Measurements from ENCODE around the gene LCN15.
"Not testable (repeated sequence)": the region's sequence is repeated elsewhere in the genome, so short reads cannot be mapped to it uniquely, and the experiment has no call there.

The LCN15 gene

DNA sequence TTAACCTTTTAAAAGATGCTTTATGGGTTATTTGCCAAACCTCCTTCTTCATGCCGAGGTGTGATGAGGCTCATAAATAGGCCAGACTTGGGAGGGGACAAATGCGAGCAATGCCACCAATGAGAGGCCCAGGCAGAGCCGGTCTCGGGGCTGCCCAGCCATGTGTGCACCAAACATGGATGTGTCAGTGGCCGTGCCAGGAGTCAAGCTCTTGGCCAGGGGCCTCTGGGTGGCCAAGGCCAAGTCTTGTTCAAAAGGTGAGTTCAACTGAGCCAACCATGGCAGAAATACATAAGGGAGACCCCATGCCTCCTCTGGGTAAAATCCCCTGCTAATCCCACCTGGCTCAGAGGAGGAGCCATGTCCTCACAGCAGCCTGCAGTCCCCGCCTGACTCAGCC is 10.9 kb upstream of the LCN15 start:
- Histone ChIP-seq H3K27ac (ENCODE audit: low read depth in 2 of 2, low read length in 2 of 2) (no peak overlapping the region), H3K36me3 (ENCODE audit: control insufficient read depth in 2 of 2, insufficient read depth in 2 of 2, low read length in 2 of 2) (no peaks in the 10 kb centered on the region), H3K4me3 (ENCODE audit: low read length in 2 of 2) (no peak overlapping the region), H3K9me3 (ENCODE audit: control insufficient read depth in 2 of 2, low read length in 2 of 2) (peaks cover 3% of the 10 kb centered on the region in 2 donors), H3K9ac (ENCODE audit: low read depth in 1 of 2, low read length in 2 of 2) (no peak overlapping the region), H3K27me3 (ENCODE audit: control insufficient read depth in 2 of 2, insufficient read depth in 2 of 2, low read length in 2 of 2) (no peaks in the 10 kb centered on the region), H3K4me1 (ENCODE audit: control insufficient read depth in 2 of 2, insufficient read depth in 2 of 2, low read length in 2 of 2) (peaks cover 12 to 23% of the 10 kb centered on the region in 2 donors)

DNA sequence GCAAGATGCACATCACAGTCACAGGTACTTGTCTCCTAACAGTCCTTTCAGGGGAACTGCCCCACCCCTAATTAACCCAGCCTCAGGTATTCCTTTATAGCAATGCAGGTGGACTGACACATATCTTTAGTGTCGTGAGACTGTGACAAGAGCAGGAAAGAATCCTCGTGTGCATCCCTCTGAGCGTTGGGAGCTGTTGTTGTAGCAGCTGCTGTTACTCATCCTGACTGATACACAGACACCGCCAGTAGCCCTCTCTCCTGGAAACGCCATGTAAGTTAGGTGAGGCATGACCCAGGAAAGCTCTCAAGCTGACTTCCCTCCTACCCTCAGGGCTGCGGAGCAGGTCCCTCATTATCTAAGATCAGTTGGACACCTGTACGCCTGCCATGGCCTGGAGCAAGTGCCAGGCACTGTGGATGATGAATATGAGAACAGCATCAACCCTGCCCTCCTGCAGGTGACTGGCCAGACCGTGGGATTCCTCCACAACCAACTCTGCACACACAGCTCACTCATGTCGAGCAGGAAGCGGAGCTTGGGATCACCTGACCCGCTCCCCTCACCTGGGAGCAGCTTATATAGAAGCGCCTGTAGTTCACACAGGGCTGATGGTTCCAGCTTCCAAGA is 10.2 kb upstream of the LCN15 start:
- Histone ChIP-seq H3K9ac (ENCODE audit: low read depth in 1 of 2, low read length in 2 of 2) (no peak overlapping the region), H3K36me3 (ENCODE audit: control insufficient read depth in 2 of 2, insufficient read depth in 2 of 2, low read length in 2 of 2) (no peaks in the 10 kb centered on the region), H3K4me3 (ENCODE audit: low read length in 2 of 2) (no peak overlapping the region), H3K4me1 (ENCODE audit: control insufficient read depth in 2 of 2, insufficient read depth in 2 of 2, low read length in 2 of 2) (peaks cover 12 to 21% of the 10 kb centered on the region in 2 donors), H3K27me3 (ENCODE audit: control insufficient read depth in 2 of 2, insufficient read depth in 2 of 2, low read length in 2 of 2) (no peaks in the 10 kb centered on the region), H3K27ac (ENCODE audit: low read depth in 2 of 2, low read length in 2 of 2) (no peak overlapping the region), H3K9me3 (ENCODE audit: control insufficient read depth in 2 of 2, low read length in 2 of 2) (peaks cover 3% of the 10 kb centered on the region in 2 donors)

DNA sequence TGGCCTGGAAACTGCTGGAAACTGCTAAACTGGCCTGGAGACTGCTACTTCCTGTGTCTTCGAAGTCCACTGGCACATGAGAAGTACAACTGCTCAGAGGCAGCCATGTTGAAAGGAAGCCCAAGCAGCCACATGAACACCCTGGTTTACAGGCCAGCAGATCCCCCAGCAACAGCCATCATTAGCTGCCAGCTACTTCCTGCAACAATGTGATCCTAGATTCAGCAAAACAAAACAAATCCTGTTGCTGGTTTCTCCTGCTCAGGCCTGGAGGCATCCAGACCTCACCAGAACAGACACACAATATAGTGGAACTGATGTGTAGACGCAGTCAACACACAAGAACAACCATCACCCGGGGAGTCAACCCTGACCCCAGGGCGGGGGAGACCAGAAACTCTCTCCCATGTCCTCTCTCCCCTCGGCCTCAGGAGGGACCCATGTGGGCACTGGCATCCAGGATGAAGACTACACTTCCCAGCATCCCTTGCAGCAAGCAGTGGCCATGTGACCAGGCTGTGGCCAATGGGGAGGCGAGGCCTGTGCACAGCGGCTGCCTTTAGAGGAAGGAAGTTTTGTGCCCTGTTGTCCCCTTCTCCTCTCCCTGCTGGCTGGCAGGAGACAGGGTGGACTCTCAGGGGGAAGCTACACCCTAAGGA is 9.2 kb upstream of the LCN15 start:
- Histone ChIP-seq H3K4me3 (ENCODE audit: low read length in 2 of 2) (no peak overlapping the region), H3K27me3 (ENCODE audit: control insufficient read depth in 2 of 2, insufficient read depth in 2 of 2, low read length in 2 of 2) (no peaks in the 10 kb centered on the region), H3K9ac (ENCODE audit: low read depth in 1 of 2, low read length in 2 of 2) (no peak overlapping the region), H3K9me3 (ENCODE audit: control insufficient read depth in 2 of 2, low read length in 2 of 2) (peaks cover 3% of the 10 kb centered on the region in 2 donors), H3K4me1 (ENCODE audit: control insufficient read depth in 2 of 2, insufficient read depth in 2 of 2, low read length in 2 of 2) (peaks cover 12 to 21% of the 10 kb centered on the region in 2 donors), H3K36me3 (ENCODE audit: control insufficient read depth in 2 of 2, insufficient read depth in 2 of 2, low read length in 2 of 2) (no peaks in the 10 kb centered on the region), H3K27ac (ENCODE audit: low read depth in 2 of 2, low read length in 2 of 2) (no peak overlapping the region)

- no peak overlapping the region for H3K4me3 ChIP-seq (ENCODE audit: low read length in 2 of 2)
- no peak overlapping the region for H3K9ac ChIP-seq (ENCODE audit: low read depth in 1 of 2, low read length in 2 of 2)
- H3K27me3 ChIP-seq (ENCODE audit: control insufficient read depth in 2 of 2, insufficient read depth in 2 of 2, low read length in 2 of 2): peaks cover 0 to 4% of the 10 kb centered on the region in 2 donors
Measured at GRCh38 chr9:136771907-136772415, 7.6 kb upstream of the LCN15 start.

DNA sequence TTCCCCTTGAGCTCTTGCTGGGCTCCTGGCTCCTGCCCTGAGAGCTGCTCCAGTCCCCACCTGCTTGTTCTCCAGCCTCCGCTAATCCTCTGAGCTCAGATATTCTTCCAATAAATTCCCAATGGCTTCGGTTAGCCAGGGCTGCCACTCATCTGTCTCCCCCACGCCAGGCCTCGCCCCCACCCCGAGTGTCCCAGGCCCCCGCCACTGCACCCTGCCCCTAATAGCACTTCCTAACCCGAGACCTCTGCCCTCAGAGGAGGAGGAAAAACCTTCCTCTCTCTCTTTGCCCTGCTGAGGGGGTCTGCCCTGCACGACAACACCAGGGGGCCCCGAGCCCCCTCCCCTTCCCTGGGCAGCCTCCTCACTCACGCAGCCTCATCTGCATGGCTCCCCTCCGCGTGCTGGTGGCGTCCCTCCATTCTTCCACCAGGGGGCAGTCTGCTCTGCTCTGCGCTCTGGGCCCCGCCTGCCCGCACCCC is 5.4 kb upstream of the LCN15 start:
- Histone ChIP-seq H3K36me3 (ENCODE audit: control insufficient read depth in 2 of 2, insufficient read depth in 2 of 2, low read length in 2 of 2) (no peaks in the 10 kb centered on the region), H3K27ac (ENCODE audit: low read depth in 2 of 2, low read length in 2 of 2) (no peak overlapping the region), H3K4me3 (ENCODE audit: low read length in 2 of 2) (no peak overlapping the region), H3K9me3 (ENCODE audit: control insufficient read depth in 2 of 2, low read length in 2 of 2) (peaks cover 3% of the 10 kb centered on the region in 2 donors), H3K9ac (ENCODE audit: low read depth in 1 of 2, low read length in 2 of 2) (peak overlapping the region in 1 of 2 donors; percentile 7), H3K27me3 (ENCODE audit: control insufficient read depth in 2 of 2, insufficient read depth in 2 of 2, low read length in 2 of 2) (peaks cover 0 to 4% of the 10 kb centered on the region in 2 donors), H3K4me1 (ENCODE audit: control insufficient read depth in 2 of 2, insufficient read depth in 2 of 2, low read length in 2 of 2) (peaks cover 3 to 16% of the 10 kb centered on the region in 2 donors)

More at GRCh38 chr9:136771907-136772415, 7.6 kb upstream of the LCN15 start:
- H3K4me1 ChIP-seq (ENCODE audit: control insufficient read depth in 2 of 2, insufficient read depth in 2 of 2, low read length in 2 of 2): peaks cover 1 to 9% of the 10 kb centered on the region in 2 donors
- H3K36me3 ChIP-seq (ENCODE audit: control insufficient read depth in 2 of 2, insufficient read depth in 2 of 2, low read length in 2 of 2): no peaks in the 10 kb centered on the region
- no peak overlapping the region for H3K27ac ChIP-seq (ENCODE audit: low read depth in 2 of 2, low read length in 2 of 2)
- H3K9me3 ChIP-seq (ENCODE audit: control insufficient read depth in 2 of 2, low read length in 2 of 2): peaks cover 3% of the 10 kb centered on the region in 2 donors

- not testable (repeated sequence) for H3K27ac ChIP-seq (ENCODE audit: low read depth in 2 of 2, low read length in 2 of 2); H3K36me3 ChIP-seq (ENCODE audit: control insufficient read depth in 2 of 2, insufficient read depth in 2 of 2, low read length in 2 of 2); H3K9ac ChIP-seq (ENCODE audit: low read depth in 1 of 2, low read length in 2 of 2); H3K4me3 ChIP-seq (ENCODE audit: low read length in 2 of 2); H3K9me3 ChIP-seq (ENCODE audit: control insufficient read depth in 2 of 2, low read length in 2 of 2); H3K27me3 ChIP-seq (ENCODE audit: control insufficient read depth in 2 of 2, insufficient read depth in 2 of 2, low read length in 2 of 2)
- H3K4me1 ChIP-seq (ENCODE audit: control insufficient read depth in 2 of 2, insufficient read depth in 2 of 2, low read length in 2 of 2): peaks cover 5 to 20% of the 10 kb centered on the region in 2 donors
Measured at GRCh38 chr9:136766410-136767120, 2.2 kb upstream of the LCN15 start.

- H3K27ac ChIP-seq (ENCODE audit: low read depth in 2 of 2, low read length in 2 of 2); H3K4me3 ChIP-seq (ENCODE audit: low read length in 2 of 2); H3K9ac ChIP-seq (ENCODE audit: low read depth in 1 of 2, low read length in 2 of 2); H3K9me3 ChIP-seq (ENCODE audit: control insufficient read depth in 2 of 2, low read length in 2 of 2); H3K36me3 ChIP-seq (ENCODE audit: control insufficient read depth in 2 of 2, insufficient read depth in 2 of 2, low read length in 2 of 2); H3K27me3 ChIP-seq (ENCODE audit: control insufficient read depth in 2 of 2, insufficient read depth in 2 of 2, low read length in 2 of 2): not testable (repeated sequence)
- peaks cover 5 to 20% of the 10 kb centered on the region in 2 donors for H3K4me1 ChIP-seq (ENCODE audit: control insufficient read depth in 2 of 2, insufficient read depth in 2 of 2, low read length in 2 of 2)
Measured at GRCh38 chr9:136765745-136766409, 1.6 kb upstream of the LCN15 start.

- peak overlapping the region in 1 of 2 donors; percentile 56 for H3K9ac ChIP-seq (ENCODE audit: low read depth in 1 of 2, low read length in 2 of 2)
- H3K36me3 ChIP-seq (ENCODE audit: control insufficient read depth in 2 of 2, insufficient read depth in 2 of 2, low read length in 2 of 2): no peaks in the 10 kb centered on the region
- H3K27me3 ChIP-seq (ENCODE audit: control insufficient read depth in 2 of 2, insufficient read depth in 2 of 2, low read length in 2 of 2): peaks cover 0 to 6% of the 10 kb centered on the region in 2 donors
- peak overlapping the region in 1 of 2 donors; percentile 5 for H3K27ac ChIP-seq (ENCODE audit: low read depth in 2 of 2, low read length in 2 of 2)
- H3K4me3 ChIP-seq (ENCODE audit: low read length in 2 of 2): no peak overlapping the region
- peaks cover 5 to 20% of the 10 kb centered on the region in 2 donors for H3K4me1 ChIP-seq (ENCODE audit: control insufficient read depth in 2 of 2, insufficient read depth in 2 of 2, low read length in 2 of 2)
- H3K9me3 ChIP-seq (ENCODE audit: control insufficient read depth in 2 of 2, low read length in 2 of 2): no peaks in the 10 kb centered on the region
Measured at GRCh38 chr9:136765041-136765440, 723 bp upstream of the LCN15 start.

DNA sequence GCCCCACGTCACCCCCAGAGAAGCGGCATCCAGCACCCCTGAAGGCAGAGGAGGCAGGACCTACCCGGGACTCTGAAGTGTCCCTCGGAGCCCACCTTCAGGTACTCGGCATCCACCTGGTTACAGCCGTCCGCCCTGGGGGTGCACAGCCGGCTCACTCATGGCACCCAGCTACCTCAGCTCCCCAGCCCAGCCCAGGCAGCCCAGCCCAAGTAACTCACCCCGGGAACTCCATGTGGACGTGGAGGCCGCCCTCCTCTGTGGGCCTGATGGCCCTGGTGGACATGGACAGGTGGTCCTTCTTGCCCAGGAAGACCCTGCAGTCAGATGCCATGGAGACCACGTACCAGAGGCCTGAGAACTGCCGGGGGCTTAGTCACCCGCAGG is 676 bp downstream of the LCN15 start:
- no peak overlapping the region for H3K9ac ChIP-seq (ENCODE audit: low read depth in 1 of 2, low read length in 2 of 2)

More for the DNA sequence above, 676 bp downstream of the LCN15 start:
- Histone ChIP-seq H3K27me3 (ENCODE audit: control insufficient read depth in 2 of 2, insufficient read depth in 2 of 2, low read length in 2 of 2) (peaks cover 0 to 6% of the 10 kb centered on the region in 2 donors), H3K9me3 (ENCODE audit: control insufficient read depth in 2 of 2, low read length in 2 of 2) (no peaks in the 10 kb centered on the region), H3K4me1 (ENCODE audit: control insufficient read depth in 2 of 2, insufficient read depth in 2 of 2, low read length in 2 of 2) (peaks cover 5 to 18% of the 10 kb centered on the region in 2 donors), H3K27ac (ENCODE audit: low read depth in 2 of 2, low read length in 2 of 2) (no peak overlapping the region), H3K4me3 (ENCODE audit: low read length in 2 of 2) (no peak overlapping the region), H3K36me3 (ENCODE audit: control insufficient read depth in 2 of 2, insufficient read depth in 2 of 2, low read length in 2 of 2) (no peaks in the 10 kb centered on the region)
